SK-N-SH treated with all-trans-retinoic acid at 6 μM for 48 hours (cell line): ENCODE measurements around the gene SRSF1.

Source experiments
- ATAC-seq: fragments of 200-7000 bp; cut with Tn5 transposase; 3 replicates; pipeline ENCODE4 v1.9.1; 2020; ENCODE audit warnings: mild to moderate bottlenecking, moderate library complexity
- ARNTL ChIP-seq: fragments of 450-650 bp; formaldehyde crosslinking; IDR thresholded peaks from 2 replicates; pipeline ENCODE4 v1.5.0; 2020; ENCODE audit warnings: low read depth, mild to moderate bottlenecking, moderate library complexity, borderline replicate concordance
- BACH2 ChIP-seq: fragments of 250-450 bp; sonication (Bioruptor Pico); IDR thresholded peaks from 2 replicates; pipeline ENCODE4 v1.9.0; 2021; ENCODE audit warnings: mild to moderate bottlenecking, borderline replicate concordance
- CREB5 ChIP-seq: fragments of 250-450 bp; sonication (Bioruptor Pico); IDR thresholded peaks from 2 replicates; pipeline ENCODE4 v1.5.1; 2020; ENCODE audit warnings: low read depth, mild to moderate bottlenecking, moderate library complexity
- CSDC2 ChIP-seq: fragments of 250-450 bp; sonication (Bioruptor Pico); IDR thresholded peaks from 2 replicates; pipeline ENCODE4 v1.5.0; 2020; ENCODE audit warnings: mild to moderate bottlenecking, moderate library complexity
- CSRNP3 ChIP-seq: fragments of 250-450 bp; sonication (Bioruptor Pico); IDR thresholded peaks from 2 replicates; pipeline ENCODE4 v1.5.1; 2021; ENCODE audit warnings: mild to moderate bottlenecking, moderate library complexity
- ESRRG ChIP-seq: fragments of 250-450 bp; sonication (Bioruptor Pico); IDR thresholded peaks from 2 replicates; pipeline ENCODE4 v1.6.1; 2021; ENCODE audit warnings: mild to moderate bottlenecking
- GLIS3 ChIP-seq: fragments of 250-450 bp; sonication (Bioruptor Pico); IDR thresholded peaks from 2 replicates; pipeline ENCODE4 v1.5.0; 2020; ENCODE audit warnings: mild to moderate bottlenecking, moderate library complexity
- ISL1 ChIP-seq: fragments of 250-450 bp; sonication (Bioruptor Pico); IDR thresholded peaks from 2 replicates; pipeline ENCODE4 v2.1.2; 2022; ENCODE audit warnings: mild to moderate bottlenecking, moderate library complexity
- OSR1 ChIP-seq: fragments of 250-450 bp; sonication (Bioruptor Pico); IDR thresholded peaks from 2 replicates; pipeline ENCODE4 v1.8.0; 2022; ENCODE audit warnings: moderate library complexity, mild to moderate bottlenecking, inconsistent platforms
- PATZ1 ChIP-seq: fragments of 250-450 bp; sonication (Bioruptor Pico); IDR thresholded peaks from 2 replicates; pipeline ENCODE4 v1.8.0; 2020; ENCODE audit warnings: mild to moderate bottlenecking, moderate library complexity, borderline replicate concordance
- POU6F1 ChIP-seq: fragments of 250-450 bp; sonication (Bioruptor Pico); IDR thresholded peaks from 2 replicates; pipeline ENCODE4 v1.8.0; 2021; ENCODE audit warnings: low read depth, mild to moderate bottlenecking, moderate library complexity, borderline replicate concordance
- PPARA ChIP-seq: fragments of 250-450 bp; sonication (Bioruptor Pico); IDR thresholded peaks from 2 replicates; pipeline ENCODE4 v1.5.0; 2020; ENCODE audit warnings: mild to moderate bottlenecking, borderline replicate concordance
- RARB ChIP-seq: fragments of 250-450 bp; sonication (Bioruptor Pico); IDR thresholded peaks from 2 replicates; pipeline ENCODE4 v1.8.0; 2021; ENCODE audit warnings: mild to moderate bottlenecking, moderate library complexity
- SNAI2 ChIP-seq: fragments of 250-450 bp; sonication (Bioruptor Pico); IDR thresholded peaks from 2 replicates; pipeline ENCODE4 v1.5.0; 2020; ENCODE audit warnings: mild to moderate bottlenecking, moderate library complexity
- TCF4 ChIP-seq: fragments of 250-450 bp; sonication (Bioruptor Pico); IDR thresholded peaks from 2 replicates; pipeline ENCODE4 v1.8.0; 2021; ENCODE audit warnings: mild to moderate bottlenecking, moderate library complexity, borderline replicate concordance
- TOX ChIP-seq: fragments of 250-450 bp; sonication (Bioruptor Pico); IDR thresholded peaks from 2 replicates; pipeline ENCODE4 v1.8.0; 2021; ENCODE audit warnings: mild to moderate bottlenecking, moderate library complexity, borderline replicate concordance
- TSHZ2 ChIP-seq: fragments of 250-450 bp; sonication (Bioruptor Pico); IDR thresholded peaks from 2 replicates; pipeline ENCODE4 v1.5.0; 2020; ENCODE audit warnings: mild to moderate bottlenecking, moderate library complexity
- ZC3H10 ChIP-seq: fragments of 250-450 bp; sonication (Bioruptor Pico); IDR thresholded peaks from 2 replicates; pipeline ENCODE4 v1.5.1; 2021; ENCODE audit warnings: mild to moderate bottlenecking, moderate library complexity
- ZFP3 ChIP-seq: fragments of 250-450 bp; sonication (Bioruptor Pico); IDR thresholded peaks from 2 replicates; pipeline ENCODE4 v1.5.0; 2020; ENCODE audit warnings: mild to moderate bottlenecking, moderate library complexity
- ZFP30 ChIP-seq: fragments of 450-650 bp; formaldehyde crosslinking; IDR thresholded peaks from 2 replicates; pipeline ENCODE4 v1.5.0; 2022; ENCODE audit warnings: mild to moderate bottlenecking, moderate library complexity
- ZNF565 ChIP-seq: fragments of 450-650 bp; formaldehyde crosslinking; conservative IDR thresholded peaks from 2 replicates; pipeline ENCODE4 v1.5.0; 2020; ENCODE audit warnings: low read depth, mild to moderate bottlenecking, moderate library complexity
- ZNF70 ChIP-seq: fragments of 450-650 bp; formaldehyde crosslinking; IDR thresholded peaks from 2 replicates; pipeline ENCODE4 v1.5.0; 2020; ENCODE audit warnings: mild to moderate bottlenecking, moderate library complexity
- ZNF8 ChIP-seq: fragments of 450-650 bp; formaldehyde crosslinking; IDR thresholded peaks from 2 replicates; pipeline ENCODE4 v1.5.0; 2020; ENCODE audit warnings: mild to moderate bottlenecking, moderate library complexity

SRSF1 gene

DNA sequence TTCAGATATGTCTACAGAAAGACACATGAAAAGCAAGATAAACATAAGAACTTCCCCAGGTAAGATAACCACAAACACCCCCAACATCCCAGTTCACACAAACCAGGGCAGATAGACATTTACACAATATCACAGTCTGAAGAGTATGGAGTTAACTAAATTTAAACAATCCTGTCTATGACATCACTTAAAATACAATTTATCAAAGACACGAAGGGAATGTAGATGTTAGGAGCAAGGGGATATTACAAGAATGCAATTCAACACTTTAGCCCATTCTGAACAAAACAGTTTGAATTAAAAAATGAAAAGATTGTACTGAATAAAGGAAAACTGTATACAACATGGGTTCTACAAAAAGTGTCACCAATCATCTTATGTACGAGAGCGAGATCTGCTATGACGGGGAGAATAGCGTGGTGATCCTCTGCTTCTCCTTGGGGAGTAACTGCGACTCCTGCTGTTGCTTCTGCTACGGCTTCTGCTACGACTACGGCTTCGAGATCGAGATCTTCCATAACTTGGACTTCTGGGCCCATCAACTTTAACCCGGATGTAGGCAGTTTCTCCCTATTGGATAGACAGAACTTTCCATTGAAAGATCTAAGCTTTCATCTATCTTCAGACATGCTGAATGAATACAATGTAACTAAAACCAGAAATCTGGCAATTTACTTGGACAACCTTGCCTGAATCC lies 1.9 kb downstream of the SRSF1 start:
- TF ChIP-seq BACH2 (CRISPR knock-in tag) = no peak
- no peak for TF ChIP-seq ZC3H10 (CRISPR knock-in tag)
- TF ChIP-seq ESRRG (CRISPR knock-in tag) = no peak
- no peak for TF ChIP-seq ISL1 (CRISPR knock-in tag)
- TF ChIP-seq ARNTL (CRISPR knock-in tag) = no peak
- TF ChIP-seq SNAI2 (CRISPR knock-in tag) = no peak
- no peak for TF ChIP-seq TOX (CRISPR knock-in tag)
- TF ChIP-seq TSHZ2 (CRISPR knock-in tag) = no peak
- TF ChIP-seq ZFP3 = no peak
- no peak for TF ChIP-seq RARB
- ATAC-seq = no peak

DNA sequence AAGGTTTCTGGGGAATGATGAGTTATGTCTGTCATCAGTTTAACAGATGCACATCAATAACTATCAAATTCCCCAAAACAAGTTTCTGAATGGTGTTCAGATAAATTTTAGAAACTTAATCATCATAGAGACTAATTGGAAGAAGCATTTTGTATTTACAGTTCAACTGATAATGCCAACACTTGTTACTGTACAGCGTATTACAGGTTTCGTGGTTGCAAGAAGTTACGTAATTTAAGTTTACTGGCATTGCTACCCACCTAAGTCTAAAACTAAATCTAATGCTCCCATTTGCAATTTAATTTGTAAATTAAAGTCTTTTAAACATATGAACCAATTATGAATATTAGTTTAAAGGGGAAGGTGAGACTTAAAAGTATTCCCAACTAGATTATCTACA lies 3.0 kb downstream of the SRSF1 start:
- no peak for TF ChIP-seq PATZ1 (CRISPR knock-in tag)
- no peak for TF ChIP-seq GLIS3 (CRISPR knock-in tag)
- no peak for TF ChIP-seq ZFP3
- no peak for TF ChIP-seq ZNF8 (CRISPR knock-in tag)
- TF ChIP-seq ARNTL (CRISPR knock-in tag) = no peak
- no peak for TF ChIP-seq CSRNP3 (CRISPR knock-in tag)
- TF ChIP-seq OSR1 = no peak
- TF ChIP-seq ESRRG (CRISPR knock-in tag) = no peak
- TF ChIP-seq RARB = no peak
- TF ChIP-seq PPARA (CRISPR knock-in tag) = no peak
- TF ChIP-seq ZFP30 (CRISPR knock-in tag) = no peak
- TF ChIP-seq CSDC2 = no peak
- TF ChIP-seq BACH2 (CRISPR knock-in tag) = no peak
- no peak for TF ChIP-seq SNAI2 (CRISPR knock-in tag)
- no peak for TF ChIP-seq ZNF565 (CRISPR knock-in tag)
- no peak for TF ChIP-seq TSHZ2 (CRISPR knock-in tag)
- TF ChIP-seq ZC3H10 (CRISPR knock-in tag) = no peak
- TF ChIP-seq TCF4 = no peak
- no peak for TF ChIP-seq ZNF70 (CRISPR knock-in tag)

GRCh38 chr17:58002973-58003372 lies 4.1 kb downstream of the SRSF1 start:
- ATAC-seq = no peak
- no peak for TF ChIP-seq CREB5 (CRISPR knock-in tag)
- no peak for TF ChIP-seq POU6F1 (CRISPR knock-in tag)
- TF ChIP-seq SNAI2 (CRISPR knock-in tag) = no peak
- TF ChIP-seq ZFP30 (CRISPR knock-in tag) = no peak
- no peak for TF ChIP-seq RARB
- no peak for TF ChIP-seq TCF4
- TF ChIP-seq CSRNP3 (CRISPR knock-in tag) = no peak

More for the DNA sequence above, 3.0 kb downstream of the SRSF1 start:
- no peak for ATAC-seq
